GM12878 (cell line): ENCODE results near the gene VCX3B. TPM values are rescaled to one million over a fixed set of nuclear protein-coding genes. Genes with fewer than 3 reads are reported as not detected.

Experiments used
- ATAC-seq: fragments of 200-7000 bp; cut with Tn5 transposase; 3 replicates; pipeline ENCODE4 v1.9.1; 2020; ENCODE audit warnings: mild to moderate bottlenecking, moderate library complexity
- BruUV-seq: library from RNA; stranded (reverse); fragments of 400-500 nt; replicated peaks from 2 replicates; lab custom pipeline; 2021; lab: Mats Ljungman, UMichigan
- CTCF ChIA-PET: fragments of 300-600 bp; sonication (Branson Sonifier 250); formaldehyde crosslinking; extraction: SDS; loops from one replicate; lab custom pipeline; 2021; ENCODE audit warnings: inconsistent platforms; lab: Yijun Ruan, JAX
- POLR2A ChIA-PET: fragments of 350-600 bp; formaldehyde crosslinking; extraction: SDS; loops from one replicate; lab custom pipeline; 2021; ENCODE audit warnings: inconsistent platforms; lab: Charles Lee
- RAD21 ChIA-PET: fragments of 300-600 bp; sonication (Branson Sonifier 250); formaldehyde crosslinking; loops from one replicate; lab custom pipeline; 2023; ENCODE audit warnings: antibody characterized with exemption; ENCODE audit not compliant: unreplicated experiment; lab: Charles Lee
- SMC1A ChIA-PET: fragments of 300-600 bp; sonication (Branson Sonifier 250); formaldehyde crosslinking; loops from one replicate; lab custom pipeline; 2023; ENCODE audit not compliant: unreplicated experiment, uncharacterized antibody; lab: Charles Lee
- DNase-seq: peaks from one replicate; pipeline ENCODE4 v3.0.0-alpha.2; 2011; ENCODE audit warnings: low read depth, low spot score
- FAIRE-seq: peaks from 3 replicates; lab custom pipeline; 2011; peaks lifted over from hg19 to GRCh38; lab: Jason Lieb, UNC
- H2AFZ ChIP-seq: 2 replicates; pipeline ENCODE4 v1.6.0; 2011; ENCODE audit warnings: low read depth, low read length, control low read depth; ENCODE audit not compliant: control insufficient read depth
- H3K27ac ChIP-seq: 2 replicates; pipeline ENCODE4 v1.5.1; 2011; ENCODE audit warnings: control low read depth; ENCODE audit not compliant: control insufficient read depth, insufficient read depth
- H3K27me3 ChIP-seq, 2 experiments: replicated peaks in 1 of 2; 2 replicates each; pipeline versions ENCODE4 v1.6.0 to v1.6.1; 2011; ENCODE audit warnings: low read length in 1 of 2; ENCODE audit not compliant: control insufficient read depth in 2 of 2, insufficient read depth in 2 of 2
- H3K36me3 ChIP-seq, 2 experiments: 2 replicates each; pipeline ENCODE4 v1.5.1; 2011; ENCODE audit warnings: low read length in 1 of 2; ENCODE audit not compliant: control insufficient read depth in 2 of 2, insufficient read depth in 2 of 2
- H3K4me1 ChIP-seq: 2 replicates; pipeline ENCODE4 v1.6.1; 2011; ENCODE audit warnings: mild to moderate bottlenecking, low read length, moderate library complexity, mixed read lengths; ENCODE audit not compliant: control insufficient read depth, insufficient read depth
- H3K4me2 ChIP-seq: 2 replicates; pipeline ENCODE4 v1.6.0; 2011; ENCODE audit warnings: control low read depth; ENCODE audit not compliant: control insufficient read depth, insufficient read depth
- H3K4me3 ChIP-seq: fragments of 200-600 bp; sonication (generic); 2 replicates; pipeline ENCODE4 v1.5.1; 2016
- H3K79me2 ChIP-seq: 2 replicates; pipeline ENCODE4 v1.6.0; 2011; ENCODE audit warnings: low read length; ENCODE audit not compliant: control insufficient read depth, insufficient read depth
- H3K9ac ChIP-seq: 2 replicates; pipeline ENCODE4 v1.8.0; 2011; ENCODE audit warnings: low read length, control low read depth, mixed read lengths; ENCODE audit not compliant: control insufficient read depth, insufficient read depth
- H3K9me3 ChIP-seq: replicated peaks from 3 replicates; pipeline ENCODE4 v1.5.1; 2011; ENCODE audit warnings: mild to moderate bottlenecking, low read length; ENCODE audit not compliant: control insufficient read depth, insufficient read depth
- H4K20me1 ChIP-seq: 2 replicates; pipeline ENCODE4 v1.6.0; 2011; ENCODE audit not compliant: control insufficient read depth, insufficient read depth
- DPF2 ChIP-seq: fragments of 450-650 bp; IDR thresholded peaks from 2 replicates; pipeline ENCODE4 v1.6.1; 2017; ENCODE audit warnings: mild to moderate bottlenecking
- EGR1 ChIP-seq, 2 experiments: IDR thresholded peaks; 1 replicate in 1 of 2; 2 replicates in 1 of 2; pipeline ENCODE4 v1.6.1; 2011 to 2012; ENCODE audit warnings: low read depth in 2 of 2, low read length in 2 of 2, borderline replicate concordance in 1 of 2, mild to moderate bottlenecking in 1 of 2, moderate library complexity in 1 of 2
- FOS ChIP-seq: IDR thresholded peaks from 3 replicates; pipeline ENCODE4 v1.6.1; 2011; ENCODE audit warnings: borderline replicate concordance; ENCODE audit not compliant: insufficient read length; ENCODE audit errors: extremely low read depth
- HDGF ChIP-seq: fragments of 450-650 bp; IDR thresholded peaks from 2 replicates; pipeline ENCODE4 v1.6.1; 2016; ENCODE audit warnings: antibody characterized with exemption
- MAX ChIP-seq: IDR thresholded peaks from 2 replicates; pipeline ENCODE4 v1.6.1; 2012; ENCODE audit warnings: low read depth, low read length, improper control_type of control experiment
- MTA3 ChIP-seq: IDR thresholded peaks from 2 replicates; pipeline ENCODE4 v1.6.1; 2012; ENCODE audit warnings: low read length, inconsistent platforms, borderline replicate concordance
- NFXL1 ChIP-seq: fragments of 450-650 bp; IDR thresholded peaks from 2 replicates; pipeline ENCODE4 v1.6.1; 2017; ENCODE audit warnings: antibody characterized with exemption, mild to moderate bottlenecking, borderline replicate concordance
- SREBF1 ChIP-seq: IDR thresholded peaks from 2 replicates; pipeline ENCODE4 v1.6.1; 2012; ENCODE audit warnings: mild to moderate bottlenecking, low read length
- ZBED1 ChIP-seq: IDR thresholded peaks from 2 replicates; pipeline ENCODE4 v1.6.1; 2016; ENCODE audit warnings: borderline replicate concordance
- WGBS: methylation state at CpG from one replicate; pipeline ENCODE4 v1.1.6; 2016; ENCODE audit warnings: low lambda C conversion rate; ENCODE audit not compliant: insufficient replicate concordance, insufficient coverage; ENCODE audit errors: missing lambda C conversion rate; 5-methylcytosine and 5-hydroxymethylcytosine counted together
- in situ Hi-C: fragments of 300-500 bp; cut with MboI; formaldehyde crosslinking; loops from 9 replicates; pipeline ENCODE4 v1.14.3; 2018; ENCODE audit warnings: mixed read lengths
- intact Hi-C: fragments of 100-400 bp; cut with micrococcal nuclease; formaldehyde crosslinking; loops from one replicate; pipeline ENCODE4 v1.14.2; 2022; ENCODE audit not compliant: unreplicated experiment
- polyA plus RNA-seq, 11 experiments: library from polyadenylated mRNA; depleted of rRNA in 4 of 11; unstranded in 6 of 11; stranded (reverse) in 5 of 11; fragments of >200 nt; fragmentation: Nextera tagmentation in 4 of 11; fragmentation: Illumina TruSeq in 1 of 11; extraction: Ambion mirVana in 4 of 11; extraction: Trizol in 1 of 11; gene quantifications; 1 replicate in 1 of 11; 2 replicates in 10 of 11; pipeline versions ENCODE4 v1.2.1 to v1.2.3, GENCODE V29; 2011 to 2016; ENCODE audit warnings: inconsistent platforms in 2 of 11, missing spikeins in 2 of 11, low read depth in 1 of 11
- total RNA-seq, 4 experiments: library from RNA; depleted of rRNA in 3 of 4; stranded (reverse); fragments of >200 nt in 3 of 4; fragmentation: Illumina TruSeq in 1 of 4; extraction: Trizol in 1 of 4; gene quantifications; 2 replicates each; pipeline versions ENCODE4 v1.2.1 to v1.2.3, GENCODE V29; 2013 to 2021
- TF ChIP-seq, protein P1 (sequence below): fragments of 450-650 bp; IDR thresholded peaks from 2 replicates; pipeline ENCODE4 v1.6.1; 2016; ENCODE audit warnings: mild to moderate bottlenecking, moderate library complexity, borderline replicate concordance

The VCX3B gene
- total and polyA plus RNA-seq, 10 of the 15 experiments (the other 5 are each of a cell fraction or from before 2014, with no cell fraction given) = 0.06 to 0.11 TPM; not detected in 8

GRCh38 chrX:8429692-8430249 lies 34.9 kb upstream of the VCX3B start (continued):
- TF ChIP-seq, protein P1, sequence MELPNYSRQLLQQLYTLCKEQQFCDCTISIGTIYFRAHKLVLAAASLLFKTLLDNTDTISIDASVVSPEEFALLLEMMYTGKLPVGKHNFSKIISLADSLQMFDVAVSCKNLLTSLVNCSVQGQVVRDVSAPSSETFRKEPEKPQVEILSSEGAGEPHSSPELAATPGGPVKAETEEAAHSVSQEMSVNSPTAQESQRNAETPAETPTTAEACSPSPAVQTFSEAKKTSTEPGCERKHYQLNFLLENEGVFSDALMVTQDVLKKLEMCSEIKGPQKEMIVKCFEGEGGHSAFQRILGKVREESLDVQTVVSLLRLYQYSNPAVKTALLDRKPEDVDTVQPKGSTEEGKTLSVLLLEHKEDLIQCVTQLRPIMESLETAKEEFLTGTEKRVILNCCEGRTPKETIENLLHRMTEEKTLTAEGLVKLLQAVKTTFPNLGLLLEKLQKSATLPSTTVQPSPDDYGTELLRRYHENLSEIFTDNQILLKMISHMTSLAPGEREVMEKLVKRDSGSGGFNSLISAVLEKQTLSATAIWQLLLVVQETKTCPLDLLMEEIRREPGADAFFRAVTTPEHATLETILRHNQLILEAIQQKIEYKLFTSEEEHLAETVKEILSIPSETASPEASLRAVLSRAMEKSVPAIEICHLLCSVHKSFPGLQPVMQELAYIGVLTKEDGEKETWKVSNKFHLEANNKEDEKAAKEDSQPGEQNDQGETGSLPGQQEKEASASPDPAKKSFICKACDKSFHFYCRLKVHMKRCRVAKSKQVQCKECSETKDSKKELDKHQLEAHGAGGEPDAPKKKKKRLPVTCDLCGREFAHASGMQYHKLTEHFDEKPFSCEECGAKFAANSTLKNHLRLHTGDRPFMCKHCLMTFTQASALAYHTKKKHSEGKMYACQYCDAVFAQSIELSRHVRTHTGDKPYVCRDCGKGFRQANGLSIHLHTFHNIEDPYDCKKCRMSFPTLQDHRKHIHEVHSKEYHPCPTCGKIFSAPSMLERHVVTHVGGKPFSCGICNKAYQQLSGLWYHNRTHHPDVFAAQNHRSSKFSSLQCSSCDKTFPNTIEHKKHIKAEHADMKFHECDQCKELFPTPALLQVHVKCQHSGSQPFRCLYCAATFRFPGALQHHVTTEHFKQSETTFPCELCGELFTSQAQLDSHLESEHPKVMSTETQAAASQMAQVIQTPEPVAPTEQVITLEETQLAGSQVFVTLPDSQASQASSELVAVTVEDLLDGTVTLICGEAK = no peak
- TF ChIP-seq DPF2 (no peak), MTA3 (no peak), NFXL1 (no peak), FOS (no peak)

- ChIA-PET CTCF (no interaction called here), POLR2A (interaction anchor here (0.6 kb wide), 1 partner anchor 26 kb away, joined by 5 read pairs; no protein-coding TSS in a partner anchor), RAD21 (no interaction called here), SMC1A (no interaction called here)
- FAIRE-seq = no peak
- ATAC-seq = no peak
- H3K36me3 ChIP-seq = no peaks in the 10 kb centered on the region
- in situ Hi-C loops = no loop called here
- no peak for DNase-seq
- no peak overlapping the region for H3K4me2 ChIP-seq
- no peaks in the 10 kb centered on the region for H4K20me1 ChIP-seq
- no peaks in the 10 kb centered on the region for H3K79me2 ChIP-seq
- no TSS peak for BruUV-seq
- 24% methylated on average over 3 of the region's 3 CpGs for whole genome bisulfite sequencing
- no peaks in the 10 kb centered on the region for H3K9me3 ChIP-seq
- no peaks in the 10 kb centered on the region for H3K4me1 ChIP-seq
- H2AFZ ChIP-seq = no peak overlapping the region
- H3K27me3 ChIP-seq = no peaks in the 10 kb centered on the region
- no peak for TF ChIP-seq MAX
- TF ChIP-seq EGR1 (IDR thresholded peaks at IDR 0.05; ENCODE audit: borderline replicate concordance in 1 of 2, low read depth in 2 of 2, low read length in 2 of 2) = no peak
- no peak for TF ChIP-seq ZBED1
- no peak for TF ChIP-seq SREBF1
- no peak for TF ChIP-seq HDGF
- TF ChIP-seq NFXL1 = no peak
- no peak overlapping the region for H3K27ac ChIP-seq
- intact Hi-C loops = no loop called here
- H3K9ac ChIP-seq = no peak overlapping the region
- no peak overlapping the region for H3K4me3 ChIP-seq
Measured at GRCh38 chrX:8430444-8430843, 34.2 kb upstream of the VCX3B start.
